HG02610 (cell line): ENCODE results near the gene DPPA5.
"Not testable (repeated sequence)": the region's sequence is repeated elsewhere in the genome, so short reads cannot be mapped to it uniquely, and the experiment has no call there.

Source experiments
- ATAC-seq: cut with Tn5 transposase; IDR thresholded peaks from one replicate; pipeline ENCODE4 v1.9.1; 2021; ENCODE audit warnings: mild to moderate bottlenecking, moderate library complexity; ENCODE audit not compliant: unreplicated experiment

The DPPA5 gene

GRCh38 chr6:73364549-73364948 is 10.5 kb upstream of the DPPA5 start:
- no peak for ATAC-seq

- ATAC-seq = no peak
Observed at GRCh38 chr6:73364121-73364520, 10.0 kb upstream of the DPPA5 start.

DNA sequence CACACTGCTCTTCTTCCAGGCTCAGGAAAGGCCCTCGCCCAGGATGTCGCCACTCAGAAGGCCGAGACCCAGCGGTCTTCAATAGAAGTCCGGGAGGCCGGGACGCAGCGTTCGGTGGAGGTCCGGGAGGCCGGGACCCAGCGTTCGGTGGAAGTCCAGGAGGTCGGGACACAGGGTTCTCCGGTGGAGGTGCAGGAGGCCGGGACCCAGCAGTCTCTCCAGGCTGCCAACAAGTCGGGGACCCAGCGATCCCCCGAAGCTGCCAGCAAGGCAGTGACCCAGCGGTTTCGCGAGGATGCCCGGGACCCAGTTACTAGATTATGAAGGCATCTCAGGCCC is 9.4 kb upstream of the DPPA5 start:
- no peak for ATAC-seq

DNA sequence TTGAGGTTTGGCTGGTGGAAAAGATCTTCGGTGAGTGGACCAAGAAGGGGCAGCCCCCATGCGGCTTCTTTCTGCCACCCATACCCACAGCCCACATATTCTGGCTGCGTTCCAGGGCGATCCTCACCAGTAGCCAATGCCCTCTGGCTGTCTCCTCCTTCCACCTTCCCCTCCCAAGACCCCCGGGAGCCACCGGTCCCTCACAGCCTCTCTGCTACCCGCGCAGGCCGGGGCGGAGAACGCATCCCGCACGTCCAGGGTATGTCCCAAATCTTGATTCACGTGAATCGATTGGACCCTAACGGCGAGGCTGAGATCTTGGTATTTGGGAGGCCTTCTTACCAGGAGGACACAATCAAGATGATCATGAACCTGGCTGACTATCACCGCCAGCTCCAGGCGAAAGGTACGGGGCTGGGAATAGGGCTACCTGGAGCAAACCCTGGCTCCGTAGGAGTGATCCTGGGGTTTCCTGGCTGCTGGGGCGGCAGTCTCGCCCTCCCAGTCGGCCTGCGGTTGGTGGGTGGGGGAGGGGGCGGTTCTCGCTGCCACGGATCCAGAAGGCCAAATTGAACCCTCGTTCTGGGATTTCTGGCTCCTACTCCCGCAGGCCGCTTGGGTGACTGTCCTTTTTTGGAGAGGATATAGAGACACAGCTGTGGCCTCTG is 8.9 kb upstream of the DPPA5 start:
- no peak for ATAC-seq

DNA sequence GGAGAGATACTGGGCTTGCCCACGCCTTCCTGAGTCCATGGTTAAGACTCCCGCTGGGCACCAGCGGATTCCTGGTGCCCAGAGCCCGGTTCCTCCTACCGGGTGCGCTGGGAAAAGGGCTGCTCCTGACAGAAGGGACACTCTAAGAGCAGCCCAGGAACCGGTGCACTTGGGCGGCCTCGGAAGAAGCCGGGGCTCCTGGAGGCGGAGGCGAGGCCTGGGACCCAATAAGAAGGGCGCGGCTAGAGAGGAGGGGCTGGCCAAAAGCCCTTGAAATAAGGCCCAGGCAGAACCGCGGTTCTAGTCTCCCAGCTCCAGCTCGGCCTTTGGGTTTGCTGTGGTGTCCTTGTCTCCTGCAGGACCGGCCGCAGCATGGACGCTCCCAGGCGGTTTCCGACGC is 8.3 kb upstream of the DPPA5 start, which contains the start of gene KHDC3L:
Gene KHDC3L, plus strand, starts transcription at position 301 of the 400 bp plus-strand sequence. Its CDS starts 72 bp downstream, at position 373.
- no peak for ATAC-seq

GRCh38 chr6:73349311-73349710 is 4.8 kb downstream of the DPPA5 start:
- ATAC-seq = no peak

GRCh38 chr6:73348550-73349204 is 5.4 kb downstream of the DPPA5 start:
- ATAC-seq = no peak

DNA sequence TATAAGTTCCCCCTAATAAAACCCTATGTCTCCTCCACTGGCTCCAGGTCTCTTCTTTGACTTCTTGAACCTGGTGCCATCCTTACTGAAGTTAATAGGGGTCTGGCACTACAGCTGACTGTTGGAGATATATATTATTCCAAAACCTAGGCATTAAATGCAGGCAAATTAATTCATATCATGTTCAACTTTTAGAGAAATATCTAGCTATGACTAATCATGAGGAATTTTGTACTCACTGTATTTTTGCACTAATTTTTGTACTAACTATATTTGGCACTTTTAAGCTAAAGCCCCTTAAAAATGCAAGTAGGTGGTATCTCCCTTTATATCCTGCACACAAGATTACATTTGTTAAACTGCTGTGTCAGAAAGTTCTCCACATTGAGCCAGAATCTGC is 10.9 kb downstream of the DPPA5 start:
- ATAC-seq = no peak

DNA sequence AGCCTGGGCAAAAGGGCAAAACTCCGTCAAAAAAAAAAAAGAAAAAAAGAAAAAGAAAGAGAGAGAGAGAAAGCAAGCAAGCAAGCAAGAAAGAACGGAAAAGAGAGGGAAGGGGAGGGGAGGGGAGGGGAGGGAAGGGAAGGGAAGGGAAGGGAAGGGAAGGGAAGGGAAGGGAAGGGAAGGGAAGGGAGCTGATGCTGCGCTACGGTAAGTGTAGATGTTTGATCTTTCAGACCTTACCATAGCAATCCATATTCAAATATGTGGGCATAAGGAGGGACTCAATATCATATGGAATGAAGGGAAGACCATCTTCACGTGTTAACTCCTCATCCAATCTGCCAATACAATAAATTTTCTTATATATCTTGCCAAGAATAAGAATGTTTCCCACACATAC is 11.9 kb downstream of the DPPA5 start:
- ATAC-seq = no peak

DNA sequence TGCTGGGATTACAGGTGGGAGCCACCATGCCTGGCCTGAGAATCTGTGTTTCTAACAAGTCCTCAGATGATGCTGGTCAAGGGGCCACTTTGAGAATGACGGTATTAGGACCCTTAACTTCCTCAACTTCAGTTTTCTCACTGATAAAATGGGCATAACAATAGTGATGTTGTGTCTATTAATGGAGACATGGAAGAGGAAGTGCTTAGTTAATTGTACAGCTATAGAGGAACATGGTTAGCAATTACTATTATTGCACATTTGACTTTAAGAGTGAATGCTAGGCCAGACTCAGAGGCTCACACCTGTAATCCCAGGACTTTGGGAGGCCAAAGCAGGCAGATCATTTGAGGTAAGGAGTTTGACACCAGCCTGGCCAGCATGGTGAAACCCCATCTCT is 12.7 kb downstream of the DPPA5 start:
- no peak for ATAC-seq

DNA sequence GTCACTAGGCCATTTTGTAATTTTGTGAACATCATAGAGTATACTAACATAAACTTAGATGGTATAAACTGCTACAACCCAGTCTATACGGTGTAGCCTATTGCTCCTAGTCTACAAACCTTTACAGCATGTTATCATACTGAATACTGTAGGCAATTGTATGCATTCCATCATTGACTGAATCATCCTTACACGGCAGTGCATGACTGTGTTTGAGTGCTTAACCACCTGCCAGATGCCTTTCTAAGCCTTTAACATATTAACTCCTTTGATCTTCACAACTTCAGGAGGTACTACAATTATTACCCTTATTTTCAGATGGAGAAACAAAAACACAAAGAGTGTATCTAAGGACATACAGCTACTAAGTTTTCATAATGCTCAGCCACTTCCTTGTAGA is 14.0 kb downstream of the DPPA5 start:
- ATAC-seq = no peak

DNA sequence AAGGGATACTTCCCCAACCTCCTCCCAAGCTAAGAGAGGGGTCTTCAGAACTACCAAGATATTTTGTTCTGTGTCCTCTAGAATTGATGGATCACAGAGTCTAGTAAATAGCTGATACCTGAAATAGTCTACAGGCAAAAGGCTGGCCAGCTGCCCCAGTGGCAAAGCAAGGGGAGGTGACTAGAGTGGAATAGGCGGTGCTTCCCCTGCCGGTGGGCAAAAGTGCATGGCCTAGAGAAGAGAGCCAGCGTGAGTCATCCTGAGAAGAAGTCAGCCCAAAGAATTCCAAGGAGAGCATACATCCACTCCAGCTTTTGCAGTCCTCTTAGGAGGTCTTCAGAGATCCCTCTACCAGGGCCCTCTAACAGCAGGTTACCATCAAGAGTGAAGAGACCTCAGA is 14.7 kb downstream of the DPPA5 start:
- no peak for ATAC-seq

GRCh38 chr6:73329201-73329600 is 24.9 kb downstream of the DPPA5 start:
- ATAC-seq = peak; percentile 70

DNA sequence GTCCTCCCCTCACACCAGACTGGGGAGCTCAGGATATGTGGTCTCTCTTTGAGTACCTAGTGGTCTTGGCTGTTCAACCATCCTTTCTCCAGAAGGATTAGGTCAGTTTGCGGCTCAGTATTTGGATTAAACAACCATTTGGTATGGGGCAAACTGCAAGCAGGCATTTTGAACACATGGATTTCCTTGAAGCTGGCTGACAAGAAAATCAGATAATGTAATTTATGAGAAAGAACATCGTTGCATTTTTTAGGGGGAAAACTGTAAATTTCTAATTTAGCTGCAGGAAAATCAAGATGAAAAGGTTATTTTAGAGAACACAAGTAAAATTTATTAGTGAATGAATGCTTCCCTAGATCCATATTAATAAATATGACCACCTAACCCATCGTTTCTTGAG is 25.3 kb downstream of the DPPA5 start:
- ATAC-seq = no peak

DNA sequence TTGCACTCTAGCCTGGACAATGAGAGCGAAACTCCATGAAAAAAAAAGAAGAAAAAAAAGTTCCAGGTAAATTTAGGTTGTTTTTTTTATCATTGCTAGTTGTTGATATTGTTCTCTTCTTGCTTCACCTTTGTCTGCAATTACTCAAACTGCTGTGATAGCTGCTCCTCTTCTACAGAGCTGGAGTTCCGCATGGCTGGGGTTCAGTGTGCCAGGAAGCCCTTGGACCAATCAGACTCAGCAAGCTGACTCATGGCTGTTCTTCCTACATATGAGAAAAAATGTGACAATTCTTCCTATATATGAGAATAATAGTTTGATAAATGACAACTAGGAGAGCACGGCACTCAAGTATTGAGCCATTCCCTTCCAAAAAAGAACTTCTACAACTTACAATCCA is 28.4 kb downstream of the DPPA5 start:
- ATAC-seq = no peak

DNA sequence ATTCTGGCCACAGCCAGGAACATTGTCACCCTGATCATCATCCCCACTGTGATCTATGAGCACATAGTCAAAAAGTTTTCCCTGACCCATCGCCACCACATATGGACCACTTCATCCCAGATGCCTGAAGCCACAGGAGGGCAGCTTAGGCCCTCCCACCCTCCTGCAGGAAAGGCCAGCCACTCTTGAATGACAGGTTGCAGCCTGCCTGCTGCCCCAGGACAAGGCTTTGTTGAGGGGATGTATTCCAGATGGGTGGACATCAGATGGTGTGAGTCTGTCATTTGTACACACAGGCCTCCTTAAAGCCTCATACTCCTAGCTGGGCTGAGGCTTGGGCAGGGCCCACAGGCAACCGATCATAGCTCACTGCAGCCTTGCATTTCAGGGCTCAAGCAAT is 30.8 kb downstream of the DPPA5 start:
- no peak for ATAC-seq

DNA sequence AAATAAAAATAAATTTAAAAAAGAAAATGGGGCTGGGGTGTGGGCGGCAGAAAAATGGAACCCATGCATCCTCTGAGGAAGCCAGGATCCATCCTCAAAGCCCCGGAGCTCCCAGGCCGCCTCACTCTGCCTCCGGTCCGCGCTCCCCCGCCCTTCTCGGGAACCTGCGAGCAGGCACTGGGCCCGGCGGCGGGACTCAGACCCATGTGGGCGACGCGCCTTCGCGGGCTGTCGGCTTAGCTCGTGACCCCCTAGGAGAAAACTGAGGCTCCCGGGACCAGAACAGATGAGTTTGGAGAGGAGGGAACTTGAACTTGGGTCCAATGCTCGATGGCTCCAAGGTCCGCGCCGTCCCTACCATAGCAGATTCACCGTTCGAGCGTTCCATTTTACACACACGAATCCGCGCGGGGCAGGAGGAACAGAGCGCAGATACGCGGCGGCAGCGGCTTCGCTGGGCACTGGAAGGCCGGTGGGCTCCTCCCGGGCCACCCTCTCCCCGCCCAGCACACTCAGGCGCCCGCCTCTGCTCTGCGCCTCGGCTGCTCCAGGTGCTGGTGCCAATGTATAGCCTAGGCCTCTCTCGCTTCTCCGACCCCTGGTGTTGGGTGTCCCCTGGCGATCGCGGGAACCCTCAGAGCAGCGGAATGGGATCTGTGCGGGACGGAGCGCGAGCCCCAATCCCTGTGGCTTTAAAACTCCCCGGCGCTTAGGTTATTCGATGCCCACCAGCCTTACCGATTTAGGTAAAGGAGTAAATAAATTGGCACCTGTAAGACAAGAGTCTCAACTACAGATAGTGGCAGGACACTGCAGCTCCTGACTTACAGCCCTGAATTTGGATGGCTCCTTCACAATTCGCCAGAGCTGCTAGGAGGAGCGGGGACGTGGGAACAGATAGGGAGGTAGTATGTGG is 39.2 kb downstream of the DPPA5 start:
- ATAC-seq = no peak

- ATAC-seq = not testable (repeated sequence)
Observed at GRCh38 chr6:73310503-73310845, 43.6 kb downstream of the DPPA5 start.

- peak; percentile 99 for ATAC-seq
Observed at GRCh38 chr6:73309785-73310502, 44.1 kb downstream of the DPPA5 start.

DNA sequence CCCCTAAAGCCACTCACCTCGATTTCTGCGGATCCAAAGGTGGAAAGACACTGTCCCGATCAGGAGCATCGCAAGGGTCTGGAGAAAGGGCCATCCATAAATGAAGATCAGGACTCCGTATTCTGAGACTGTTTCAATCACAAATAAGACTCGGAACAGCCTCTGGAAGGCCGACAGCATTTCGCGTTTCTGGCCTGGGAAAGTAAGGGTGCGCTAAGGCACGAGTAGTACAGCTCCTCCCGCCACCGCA is 44.6 kb downstream of the DPPA5 start:
- ATAC-seq = no peak

DNA sequence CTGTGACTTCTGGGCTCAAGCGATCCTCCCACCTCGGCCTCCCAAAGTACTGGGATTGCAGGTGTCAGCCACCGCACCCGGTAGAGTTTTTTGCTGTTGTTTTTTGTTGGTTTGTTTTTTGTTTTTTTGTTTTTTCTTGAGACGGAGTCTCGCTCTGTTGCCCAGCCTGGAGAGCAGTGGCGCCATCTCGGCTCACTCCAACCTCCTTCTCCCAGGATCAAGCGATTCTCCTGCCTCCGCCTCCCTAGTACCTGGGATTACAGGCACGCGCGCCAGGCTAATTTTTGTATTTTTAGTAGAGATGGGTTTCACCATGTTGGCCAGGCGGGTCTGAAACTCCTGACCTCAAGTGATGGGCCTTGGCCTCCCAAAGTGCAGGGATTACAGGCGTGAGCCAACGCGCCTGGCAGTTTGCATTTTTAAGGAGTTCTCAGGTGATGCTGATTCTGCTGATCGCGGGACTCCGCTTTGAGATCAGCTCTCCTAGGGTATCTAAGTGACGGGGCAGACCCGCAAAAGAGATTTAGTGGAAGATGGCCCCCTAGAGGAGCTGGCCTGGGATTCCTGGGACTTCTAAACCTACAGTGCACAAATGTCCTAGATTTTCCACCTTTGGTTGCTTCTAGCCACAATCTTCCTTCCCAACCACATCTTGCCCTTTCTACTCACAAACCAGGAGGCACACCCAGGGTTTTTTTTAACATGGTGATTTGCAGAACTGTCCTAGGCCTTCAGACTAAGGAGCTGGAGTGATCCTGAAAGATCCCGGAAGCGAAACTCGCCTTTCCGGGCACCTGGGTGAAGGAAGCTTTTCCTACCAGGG is 45.2 kb downstream of the DPPA5 start:
- ATAC-seq = no peak
